Endodermal cell (in vitro differentiated cells): ENCODE results near the gene TMEM213. TPM values are rescaled to one million over a fixed set of nuclear protein-coding genes. Genes with fewer than 3 reads are reported as not detected.

Experiments used
- DNase-seq: peaks from one replicate; pipeline ENCODE4 v3.0.0-alpha.2; 2017
- H3K27ac ChIP-seq: 2 replicates; pipeline ENCODE4 v1.5.1; 2013; ENCODE audit warnings: mild to moderate bottlenecking, low read depth, low read length, moderate library complexity
- H3K27me3 ChIP-seq: 2 replicates; pipeline ENCODE4 v1.6.1; 2013; ENCODE audit warnings: mild to moderate bottlenecking, low read length, moderate library complexity; ENCODE audit not compliant: insufficient read depth, control insufficient read depth, poor library complexity, severe bottlenecking
- H3K36me3 ChIP-seq: 2 replicates; pipeline ENCODE4 v1.7.0; 2013; ENCODE audit warnings: mild to moderate bottlenecking, low read length, moderate library complexity; ENCODE audit not compliant: control insufficient read depth, insufficient read depth
- H3K4me1 ChIP-seq: one replicate; pipeline ENCODE4 v1.7.0; 2013; ENCODE audit warnings: low read length; ENCODE audit not compliant: control insufficient read depth, insufficient read depth
- H3K4me3 ChIP-seq: 2 replicates; pipeline ENCODE4 v1.5.1; 2013; ENCODE audit warnings: mild to moderate bottlenecking, low read length, moderate library complexity
- H3K9ac ChIP-seq: 2 replicates; pipeline ENCODE4 v1.6.1; 2013; ENCODE audit warnings: mild to moderate bottlenecking, low read length, moderate library complexity; ENCODE audit not compliant: poor library complexity, severe bottlenecking; ENCODE audit errors: extremely low read depth
- H3K9me3 ChIP-seq: 2 replicates; pipeline ENCODE4 v1.6.1; 2013; ENCODE audit warnings: mild to moderate bottlenecking, low read length, moderate library complexity; ENCODE audit not compliant: control insufficient read depth
- H3K27ac Mint-ChIP-seq: 2 replicates; pipeline ENCODE4 v1.8.0; 2020; ENCODE audit warnings: mixed read lengths
- H3K27me3 Mint-ChIP-seq: 2 replicates; pipeline ENCODE4 v1.8.0; 2021; ENCODE audit warnings: mild to moderate bottlenecking, mixed read lengths; ENCODE audit not compliant: insufficient read depth
- H3K36me3 Mint-ChIP-seq: 2 replicates; pipeline ENCODE4 v1.8.0; 2020; ENCODE audit warnings: low read depth, mixed read lengths
- H3K4me1 Mint-ChIP-seq: 2 replicates; pipeline ENCODE4 v1.8.0; 2020; ENCODE audit warnings: mixed read lengths
- H3K4me3 Mint-ChIP-seq: 2 replicates; pipeline ENCODE4 v1.8.0; 2020; ENCODE audit warnings: mild to moderate bottlenecking, moderate library complexity, mixed read lengths
- H3K9me3 Mint-ChIP-seq: 2 replicates; pipeline ENCODE4 v1.8.0; 2020; ENCODE audit warnings: mild to moderate bottlenecking, mixed read lengths
- WGBS, 2 experiments: methylation state at CpG; one replicate each; pipeline versions ENCODE4 v1.1.5 to v1.1.7; 2013; ENCODE audit warnings: missing lambda C conversion rate in 2 of 2, mixed read lengths in 1 of 2; ENCODE audit not compliant: insufficient coverage in 1 of 2, insufficient read length in 1 of 2; 5-methylcytosine and 5-hydroxymethylcytosine counted together
- total RNA-seq, 2 donors: library from RNA; stranded (reverse); fragmentation: NEBNext Ultra II Directional in 1 of 2; extraction: Animal tissue kit (Norgen Biotek cat#: 25700) in 1 of 2; gene quantifications; 2 replicates in 1 of 2; 3 replicates in 1 of 2; pipeline ENCODE4 v1.2.1, GENCODE V29; 2021
- TF ChIP-seq, protein P1 (sequence below): fragments of 200-600 bp; sonication (generic); conservative IDR thresholded peaks from 2 replicates; pipeline ENCODE4 v1.5.0; 2021; ENCODE audit warnings: antibody characterized with exemption, mild to moderate bottlenecking

The TMEM213 gene
- total RNA-seq, 2 donors from 2014 or later: not detected

GRCh38 chr7:138853448-138853847 is 55.7 kb downstream of the TMEM213 start:
- H3K27ac Mint-ChIP-seq: peak overlapping the region; percentile 14
- H3K27me3 Mint-ChIP-seq: no peaks in the 10 kb centered on the region
- H3K4me1 Mint-ChIP-seq: peaks cover 4% of the 10 kb centered on the region
- Histone ChIP-seq H3K9ac (no peak overlapping the region), H3K27ac (no peak overlapping the region), H3K9me3 (peaks cover 27% of the 10 kb centered on the region), H3K4me3 (no peak overlapping the region), H3K4me1 (no peaks in the 10 kb centered on the region), H3K27me3 (no peaks in the 10 kb centered on the region), H3K36me3 (peaks cover 64% of the 10 kb centered on the region)
- 84% methylated on average over 3 of the region's 3 CpGs; no CpG with 5 or more reads in 1 of the 2 experiments for WGBS, 2 experiments
- TF ChIP-seq, protein P1, sequence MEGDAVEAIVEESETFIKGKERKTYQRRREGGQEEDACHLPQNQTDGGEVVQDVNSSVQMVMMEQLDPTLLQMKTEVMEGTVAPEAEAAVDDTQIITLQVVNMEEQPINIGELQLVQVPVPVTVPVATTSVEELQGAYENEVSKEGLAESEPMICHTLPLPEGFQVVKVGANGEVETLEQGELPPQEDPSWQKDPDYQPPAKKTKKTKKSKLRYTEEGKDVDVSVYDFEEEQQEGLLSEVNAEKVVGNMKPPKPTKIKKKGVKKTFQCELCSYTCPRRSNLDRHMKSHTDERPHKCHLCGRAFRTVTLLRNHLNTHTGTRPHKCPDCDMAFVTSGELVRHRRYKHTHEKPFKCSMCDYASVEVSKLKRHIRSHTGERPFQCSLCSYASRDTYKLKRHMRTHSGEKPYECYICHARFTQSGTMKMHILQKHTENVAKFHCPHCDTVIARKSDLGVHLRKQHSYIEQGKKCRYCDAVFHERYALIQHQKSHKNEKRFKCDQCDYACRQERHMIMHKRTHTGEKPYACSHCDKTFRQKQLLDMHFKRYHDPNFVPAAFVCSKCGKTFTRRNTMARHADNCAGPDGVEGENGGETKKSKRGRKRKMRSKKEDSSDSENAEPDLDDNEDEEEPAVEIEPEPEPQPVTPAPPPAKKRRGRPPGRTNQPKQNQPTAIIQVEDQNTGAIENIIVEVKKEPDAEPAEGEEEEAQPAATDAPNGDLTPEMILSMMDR: no peak
- H3K4me3 Mint-ChIP-seq: no peak overlapping the region
- DNase-seq: peak; percentile 3
- H3K9me3 Mint-ChIP-seq: peaks cover 16% of the 10 kb centered on the region
- peaks cover 60% of the 10 kb centered on the region for H3K36me3 Mint-ChIP-seq

- peaks cover 4% of the 10 kb centered on the region for H3K4me1 Mint-ChIP-seq
- TF ChIP-seq, protein P1: no peak
- no peak overlapping the region for H3K4me3 ChIP-seq
Measured at GRCh38 chr7:138854115-138854645, 56.4 kb downstream of the TMEM213 start.

DNA sequence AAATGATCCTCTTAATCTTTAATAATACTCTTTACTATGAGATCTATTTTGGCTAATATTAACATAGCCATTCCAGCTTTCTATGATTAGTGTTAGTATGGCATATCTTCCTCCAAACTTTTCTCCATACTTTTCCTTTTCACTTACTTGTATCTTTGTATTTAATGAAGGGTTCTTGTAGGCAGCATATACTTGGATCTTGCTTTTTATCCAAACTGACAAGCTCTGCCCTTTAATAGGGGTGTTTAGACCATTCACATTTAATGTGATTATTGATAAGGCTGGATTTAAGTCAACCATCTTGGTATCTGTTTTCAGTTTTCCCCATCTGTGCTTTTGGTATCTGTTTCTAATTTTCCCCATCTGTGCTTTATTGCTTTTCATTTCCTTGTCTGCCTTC is 59.9 kb downstream of the TMEM213 start:
- Histone ChIP-seq H3K9me3 (peaks cover 18% of the 10 kb centered on the region), H3K4me3 (no peak overlapping the region), H3K27me3 (no peaks in the 10 kb centered on the region), H3K27ac (no peak overlapping the region), H3K36me3 (peaks cover 45% of the 10 kb centered on the region), H3K9ac (no peak overlapping the region), H3K4me1 (no peaks in the 10 kb centered on the region)
- Mint-ChIP-seq H3K36me3 (peaks cover 56% of the 10 kb centered on the region), H3K4me1 (peaks cover 4% of the 10 kb centered on the region), H3K27ac (no peak overlapping the region), H3K27me3 (no peaks in the 10 kb centered on the region), H3K4me3 (no peak overlapping the region), H3K9me3 (peaks cover 7% of the 10 kb centered on the region)
- TF ChIP-seq, protein P1: no peak
- no peak for DNase-seq

More at GRCh38 chr7:138854115-138854645, 56.4 kb downstream of the TMEM213 start:
- Histone ChIP-seq H3K9me3 (peaks cover 28% of the 10 kb centered on the region), H3K27me3 (no peaks in the 10 kb centered on the region), H3K4me1 (no peaks in the 10 kb centered on the region), H3K36me3 (peaks cover 61% of the 10 kb centered on the region), H3K9ac (no peak overlapping the region), H3K27ac (no peak overlapping the region)
- WGBS, 2 experiments: 88 to 90% methylated on average over 5 of the region's 5 CpGs
- peaks cover 18% of the 10 kb centered on the region for H3K9me3 Mint-ChIP-seq
- H3K27me3 Mint-ChIP-seq: no peaks in the 10 kb centered on the region
- H3K4me3 Mint-ChIP-seq: no peak overlapping the region
- H3K27ac Mint-ChIP-seq: no peak overlapping the region
- peak; percentile 39 for DNase-seq
- peaks cover 61% of the 10 kb centered on the region for H3K36me3 Mint-ChIP-seq
